ENCODE data around the gene MMP1.

Gene MMP1

GRCh38 chr11:102830001-102830727 lies 32.2 kb upstream of the MMP1 start:
- no peak for DNase-seq (ENCODE audit: low spot score in 2 of 2)

GRCh38 chr11:102829316-102830000 lies 31.5 kb upstream of the MMP1 start:
- Mint-ChIP-seq H3K9me3 (no peaks in the 10 kb centered on the region), H3K27ac (ENCODE audit: low read depth) (no peak overlapping the region), H3K36me3 (ENCODE audit: insufficient read depth) (no peaks in the 10 kb centered on the region), H3K4me3 (no peak overlapping the region), H3K27me3 (peaks cover 59% of the 10 kb centered on the region), H3K4me1 (no peaks in the 10 kb centered on the region)
- ATAC-seq (replicated peaks; ENCODE audit: extremely low read depth, poor library complexity, severe bottlenecking) (no peak), DNase-seq (ENCODE audit: low spot score in 2 of 2) (no peak)

More at GRCh38 chr11:102830001-102830727, 32.2 kb upstream of the MMP1 start:
- ATAC-seq (replicated peaks; ENCODE audit: extremely low read depth, poor library complexity, severe bottlenecking): no peak
- H3K4me3 Mint-ChIP-seq: no peak overlapping the region
- H3K4me1 Mint-ChIP-seq: no peaks in the 10 kb centered on the region
- H3K27me3 Mint-ChIP-seq: peaks cover 66% of the 10 kb centered on the region
- H3K9me3 Mint-ChIP-seq: no peaks in the 10 kb centered on the region
- no peak overlapping the region for H3K27ac Mint-ChIP-seq (ENCODE audit: low read depth)
- no peaks in the 10 kb centered on the region for H3K36me3 Mint-ChIP-seq (ENCODE audit: insufficient read depth)

GRCh38 chr11:102824556-102824955 lies 26.6 kb upstream of the MMP1 start:
- H3K27ac Mint-ChIP-seq (ENCODE audit: low read depth): no peak overlapping the region
- no peaks in the 10 kb centered on the region for H3K9me3 Mint-ChIP-seq
- H3K4me3 Mint-ChIP-seq: no peak overlapping the region
- no peak for ATAC-seq (replicated peaks; ENCODE audit: extremely low read depth, poor library complexity, severe bottlenecking)
- H3K36me3 Mint-ChIP-seq (ENCODE audit: insufficient read depth): no peaks in the 10 kb centered on the region
- peaks cover 20% of the 10 kb centered on the region for H3K27me3 Mint-ChIP-seq
- no peaks in the 10 kb centered on the region for H3K4me1 Mint-ChIP-seq
- DNase-seq (ENCODE audit: low spot score in 2 of 2): no peak

- ATAC-seq (replicated peaks; ENCODE audit: extremely low read depth, poor library complexity, severe bottlenecking): no peak
- Mint-ChIP-seq H3K27me3 (no peaks in the 10 kb centered on the region), H3K27ac (ENCODE audit: low read depth) (no peak overlapping the region), H3K4me3 (no peak overlapping the region), H3K9me3 (peaks cover 11% of the 10 kb centered on the region), H3K36me3 (ENCODE audit: insufficient read depth) (peaks cover 2% of the 10 kb centered on the region), H3K4me1 (no peaks in the 10 kb centered on the region)
- no peak for DNase-seq (ENCODE audit: low spot score in 2 of 2)
These were observed 21.5 kb upstream of the MMP1 start for GRCh38 chr11:102819491-102819890.

GRCh38 chr11:102813484-102813883 lies 15.5 kb upstream of the MMP1 start:
- no peak for ATAC-seq (replicated peaks; ENCODE audit: extremely low read depth, poor library complexity, severe bottlenecking)
- no peak overlapping the region for H3K27ac Mint-ChIP-seq (ENCODE audit: low read depth)

GRCh38 chr11:102812188-102812587 lies 14.2 kb upstream of the MMP1 start:
- DNase-seq (ENCODE audit: low spot score in 2 of 2) (no peak), ATAC-seq (replicated peaks; ENCODE audit: extremely low read depth, poor library complexity, severe bottlenecking) (no peak)
- H3K9me3 Mint-ChIP-seq: peaks cover 11% of the 10 kb centered on the region
- no peak overlapping the region for H3K4me3 Mint-ChIP-seq
- H3K4me1 Mint-ChIP-seq: no peaks in the 10 kb centered on the region
- H3K27me3 Mint-ChIP-seq: peaks cover 23% of the 10 kb centered on the region
- H3K36me3 Mint-ChIP-seq (ENCODE audit: insufficient read depth): no peaks in the 10 kb centered on the region
- no peak overlapping the region for H3K27ac Mint-ChIP-seq (ENCODE audit: low read depth)

More at GRCh38 chr11:102813484-102813883, 15.5 kb upstream of the MMP1 start:
- H3K27me3 Mint-ChIP-seq: peaks cover 10% of the 10 kb centered on the region
- DNase-seq (ENCODE audit: low spot score in 2 of 2): no peak
- H3K36me3 Mint-ChIP-seq (ENCODE audit: insufficient read depth): peaks cover 2% of the 10 kb centered on the region
- H3K9me3 Mint-ChIP-seq: peaks cover 16% of the 10 kb centered on the region
- H3K4me3 Mint-ChIP-seq: no peak overlapping the region
- H3K4me1 Mint-ChIP-seq: no peaks in the 10 kb centered on the region

- Mint-ChIP-seq H3K4me3 (no peak overlapping the region), H3K36me3 (ENCODE audit: insufficient read depth) (no peaks in the 10 kb centered on the region), H3K27ac (ENCODE audit: low read depth) (no peak overlapping the region), H3K9me3 (peaks cover 11% of the 10 kb centered on the region), H3K4me1 (no peaks in the 10 kb centered on the region), H3K27me3 (peaks cover 27% of the 10 kb centered on the region)
- DNase-seq (ENCODE audit: low spot score in 2 of 2): no peak
- ATAC-seq (replicated peaks; ENCODE audit: extremely low read depth, poor library complexity, severe bottlenecking): no peak
These were observed 13.1 kb upstream of the MMP1 start for GRCh38 chr11:102810950-102811660.

GRCh38 chr11:102809971-102810370 lies 12.0 kb upstream of the MMP1 start:
- ATAC-seq (replicated peaks; ENCODE audit: extremely low read depth, poor library complexity, severe bottlenecking) (no peak), DNase-seq (ENCODE audit: low spot score in 2 of 2) (no peak)
- Mint-ChIP-seq H3K4me3 (no peak overlapping the region), H3K27ac (ENCODE audit: low read depth) (no peak overlapping the region), H3K36me3 (ENCODE audit: insufficient read depth) (no peaks in the 10 kb centered on the region), H3K4me1 (no peaks in the 10 kb centered on the region), H3K27me3 (peaks cover 27% of the 10 kb centered on the region), H3K9me3 (peaks cover 5% of the 10 kb centered on the region)

GRCh38 chr11:102807921-102808320 lies 10.0 kb upstream of the MMP1 start:
- DNase-seq (ENCODE audit: low spot score in 2 of 2) (no peak), ATAC-seq (replicated peaks; ENCODE audit: extremely low read depth, poor library complexity, severe bottlenecking) (no peak)
- Mint-ChIP-seq H3K27ac (ENCODE audit: low read depth) (no peak overlapping the region), H3K4me1 (no peaks in the 10 kb centered on the region), H3K9me3 (no peaks in the 10 kb centered on the region), H3K4me3 (no peak overlapping the region), H3K36me3 (ENCODE audit: insufficient read depth) (no peaks in the 10 kb centered on the region), H3K27me3 (peaks cover 44% of the 10 kb centered on the region)

GRCh38 chr11:102806296-102806695 lies 8.3 kb upstream of the MMP1 start:
- no peak for ATAC-seq (replicated peaks; ENCODE audit: extremely low read depth, poor library complexity, severe bottlenecking)
- H3K27ac Mint-ChIP-seq (ENCODE audit: low read depth): no peak overlapping the region
- peaks cover 44% of the 10 kb centered on the region for H3K27me3 Mint-ChIP-seq
- H3K9me3 Mint-ChIP-seq: no peaks in the 10 kb centered on the region
- H3K36me3 Mint-ChIP-seq (ENCODE audit: insufficient read depth): no peaks in the 10 kb centered on the region
- no peak for DNase-seq (ENCODE audit: low spot score in 2 of 2)
- no peak overlapping the region for H3K4me3 Mint-ChIP-seq
- no peaks in the 10 kb centered on the region for H3K4me1 Mint-ChIP-seq

- Mint-ChIP-seq H3K9me3 (no peaks in the 10 kb centered on the region), H3K36me3 (ENCODE audit: insufficient read depth) (no peaks in the 10 kb centered on the region), H3K4me3 (no peak overlapping the region), H3K4me1 (no peaks in the 10 kb centered on the region), H3K27ac (ENCODE audit: low read depth) (no peak overlapping the region), H3K27me3 (peaks cover 22% of the 10 kb centered on the region)
- ATAC-seq (replicated peaks; ENCODE audit: extremely low read depth, poor library complexity, severe bottlenecking) (no peak), DNase-seq (ENCODE audit: low spot score in 2 of 2) (no peak)
These were observed 4.4 kb upstream of the MMP1 start for GRCh38 chr11:102802341-102802740.

GRCh38 chr11:102800767-102801166 lies 2.8 kb upstream of the MMP1 start:
- ATAC-seq (replicated peaks; ENCODE audit: extremely low read depth, poor library complexity, severe bottlenecking) (no peak), DNase-seq (ENCODE audit: low spot score in 2 of 2) (no peak)
- no peak overlapping the region for H3K4me3 Mint-ChIP-seq
- no peaks in the 10 kb centered on the region for H3K4me1 Mint-ChIP-seq
- no peak overlapping the region for H3K27ac Mint-ChIP-seq (ENCODE audit: low read depth)
- H3K36me3 Mint-ChIP-seq (ENCODE audit: insufficient read depth): no peaks in the 10 kb centered on the region
- no peaks in the 10 kb centered on the region for H3K9me3 Mint-ChIP-seq
- peaks cover 17% of the 10 kb centered on the region for H3K27me3 Mint-ChIP-seq
